ENCODE measurements around the gene OVCA2.

OVCA2 gene

DNA sequence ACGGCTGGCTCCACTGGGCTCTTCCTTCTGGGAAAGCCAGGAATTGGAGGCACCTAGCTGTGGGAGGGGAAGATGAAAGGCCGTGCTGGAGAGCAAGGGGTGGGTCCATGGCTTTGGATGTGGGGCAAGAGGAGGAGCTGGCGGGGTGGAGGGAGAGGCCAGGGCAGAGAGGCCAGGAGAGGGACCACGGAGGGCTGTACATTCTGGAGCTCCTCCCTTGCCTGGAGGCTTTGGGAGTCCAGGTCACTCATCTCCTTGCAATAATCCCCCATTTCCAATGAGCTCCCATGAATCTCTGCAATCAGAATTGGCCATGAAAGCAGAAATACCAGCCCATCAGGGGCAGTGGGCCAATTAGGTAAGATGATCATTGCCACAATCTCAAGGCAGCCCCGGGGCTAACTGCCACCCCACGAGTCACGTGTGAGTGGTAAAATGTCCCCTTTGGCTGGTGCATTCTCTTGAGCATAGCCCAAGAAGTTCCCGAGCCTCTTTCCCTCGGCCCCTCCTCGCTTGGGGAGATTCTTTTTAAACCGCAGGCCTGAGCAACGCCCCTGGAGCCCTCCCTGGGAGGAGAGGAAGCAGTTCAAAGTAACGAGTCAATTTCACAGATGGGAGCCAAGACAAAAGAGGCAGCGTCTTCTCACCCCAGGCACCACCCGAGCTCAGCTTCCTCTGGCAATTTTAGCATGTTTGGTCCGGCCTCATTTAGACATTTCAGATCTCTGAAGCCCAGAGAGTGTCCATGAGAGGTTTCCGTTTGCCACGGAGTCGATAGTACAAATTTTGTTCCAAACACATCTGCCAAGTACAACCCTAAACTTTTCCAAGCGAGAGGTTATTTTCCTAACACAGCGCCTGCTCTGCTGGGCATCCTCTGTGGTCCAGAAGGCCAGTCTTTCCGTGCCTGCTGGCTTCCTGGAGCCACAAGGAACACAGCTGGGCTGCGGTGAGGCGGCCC lies 30.1 kb upstream of the OVCA2 start:
- no peak for TF ChIP-seq CTCF (IDR thresholded peaks at IDR 0.05)

DNA sequence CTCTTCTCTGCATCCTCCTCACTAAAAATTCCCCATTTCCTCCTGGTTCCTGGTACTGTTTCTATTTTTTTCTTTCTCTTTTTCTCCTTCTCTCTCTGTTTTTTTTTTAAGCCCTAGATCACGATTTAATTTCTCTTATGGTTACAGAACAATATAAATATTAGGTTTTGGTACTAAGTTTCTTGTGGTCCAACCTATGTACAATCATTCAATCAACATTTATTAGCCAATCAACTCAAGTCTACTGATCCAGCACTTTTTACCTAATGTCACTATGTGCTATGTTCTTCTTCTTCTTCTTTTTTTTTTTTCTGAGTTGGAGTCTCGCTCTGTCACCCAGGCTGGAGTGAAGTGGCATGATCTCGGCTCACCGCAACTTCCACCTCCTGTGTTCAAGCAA lies 29.3 kb upstream of the OVCA2 start:
- TF ChIP-seq CTCF (IDR thresholded peaks at IDR 0.05), result no peak

DNA sequence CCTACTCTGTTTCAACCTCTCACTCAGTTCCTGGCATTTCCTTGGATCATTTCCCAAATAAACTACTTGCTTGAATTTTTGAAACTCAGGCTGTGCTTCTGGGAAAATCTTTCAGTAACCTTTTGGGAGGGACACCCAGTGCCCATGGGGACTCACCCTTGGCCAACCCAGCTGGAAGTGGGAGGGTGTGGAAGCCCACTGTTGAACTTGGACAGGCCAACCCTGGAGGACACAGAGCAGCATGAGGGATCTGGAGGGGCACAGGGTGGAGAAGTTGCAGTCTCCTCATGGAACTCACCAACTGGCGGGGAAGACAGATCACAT lies 27.9 kb upstream of the OVCA2 start:
- TF ChIP-seq CTCF (IDR thresholded peaks at IDR 0.05), result no peak

- no peak for TF ChIP-seq CTCF (IDR thresholded peaks at IDR 0.05)
Measured at GRCh38 chr17:2015314-2015713, 26.5 kb upstream of the OVCA2 start.

DNA sequence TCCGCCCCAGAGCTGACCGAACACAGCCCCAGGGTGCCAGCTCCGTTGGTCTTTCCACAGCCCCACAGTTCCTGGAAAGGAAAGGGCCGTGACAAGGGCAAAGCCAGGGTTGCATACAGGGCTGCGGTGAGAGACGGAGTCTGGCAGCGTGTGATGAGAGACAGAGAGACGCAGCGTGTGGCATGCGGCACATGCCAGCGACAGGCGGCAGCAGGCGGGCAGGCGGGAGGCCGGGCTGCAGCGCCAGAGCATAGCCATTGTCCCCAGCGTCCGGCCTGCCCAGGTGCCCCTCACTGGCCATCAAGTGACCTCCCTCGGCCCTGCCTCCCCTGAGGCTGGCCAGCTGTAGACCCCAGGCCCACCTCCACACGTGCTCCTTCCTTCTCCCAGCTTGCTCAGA lies 25.3 kb upstream of the OVCA2 start:
- TF ChIP-seq CTCF (IDR thresholded peaks at IDR 0.05), result no peak

- no peak for TF ChIP-seq CTCF (IDR thresholded peaks at IDR 0.05)
Measured at GRCh38 chr17:2017274-2017941, 24.4 kb upstream of the OVCA2 start.

DNA sequence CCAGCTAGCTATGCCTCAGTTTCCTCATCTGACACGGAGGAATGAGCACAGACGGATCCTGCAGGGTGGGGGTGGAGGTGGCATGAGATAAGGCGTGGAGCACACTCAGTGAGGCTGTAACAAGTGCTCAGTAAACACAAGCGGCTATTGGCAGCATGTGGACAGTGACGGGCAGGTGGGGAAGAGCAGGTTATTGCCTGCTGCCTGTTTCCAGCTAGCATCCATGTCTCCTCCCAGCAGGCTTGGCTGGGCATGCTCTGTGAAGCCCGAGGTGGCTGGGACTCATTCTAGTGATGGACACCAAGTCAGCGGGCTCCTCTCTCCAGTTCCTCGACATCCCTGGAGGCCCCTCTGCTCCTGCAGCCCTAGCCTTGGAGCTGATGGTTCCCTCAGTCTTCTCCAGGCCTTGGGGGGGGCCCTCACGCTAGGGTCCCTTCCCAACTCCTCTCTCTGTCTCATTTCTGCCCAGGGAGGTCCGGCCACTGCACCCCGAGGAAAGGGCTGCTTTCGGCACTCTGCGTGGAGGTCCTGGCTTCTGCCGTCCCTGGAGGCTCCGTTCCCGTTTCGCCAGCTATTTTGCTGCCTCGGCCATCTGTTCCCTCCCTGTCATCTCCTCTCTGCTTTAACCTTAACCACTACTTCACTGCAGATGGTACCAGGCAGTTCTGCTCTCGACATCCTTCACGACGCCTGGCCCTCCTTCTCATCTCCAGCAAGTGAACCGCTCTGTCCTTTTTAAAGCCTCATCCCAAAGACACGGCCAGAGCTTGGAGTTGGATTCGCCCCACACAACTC lies 22.9 kb upstream of the OVCA2 start:
- no peak for TF ChIP-seq CTCF (IDR thresholded peaks at IDR 0.05)

Data from LNCAP (cell line).